ENCODE results near the gene PPP1R7. TPM values are rescaled to one million over a fixed set of nuclear protein-coding genes. Genes with fewer than 3 reads are reported as not detected.

Gene PPP1R7
- total RNA-seq, 2 donors from 2014 or later, result 48.5 to 52.7 TPM

DNA sequence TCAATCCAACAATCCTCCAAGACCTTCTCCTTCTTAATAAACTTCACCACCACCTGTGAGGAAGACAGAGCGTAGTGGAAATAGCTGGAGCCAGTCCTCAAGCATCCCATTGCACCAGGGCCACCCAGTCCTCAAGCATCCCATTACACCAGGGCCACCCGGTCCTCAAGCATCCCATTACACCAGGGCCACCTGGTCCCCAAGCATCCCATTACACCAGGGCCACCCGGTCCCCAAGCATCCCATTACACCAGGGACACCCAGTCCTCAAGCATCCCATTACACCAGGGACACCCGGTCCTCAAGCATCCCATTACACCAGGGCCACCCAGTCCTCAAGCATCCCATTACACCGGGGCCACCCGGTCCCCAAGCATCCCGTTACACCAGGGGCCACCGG lies 34.9 kb upstream of the PPP1R7 start:
- no peaks in the 10 kb centered on the region for H3K9me3 ChIP-seq (ENCODE audit: control insufficient read depth, low read length)
- DNase-seq, result no peak
- no peak overlapping the region for H3K9ac ChIP-seq (ENCODE audit: extremely low read depth, low read length, poor library complexity, severe bottlenecking)
- no peaks in the 10 kb centered on the region for H3K27me3 Mint-ChIP-seq (ENCODE audit: insufficient read depth)
- H3K27ac Mint-ChIP-seq, result no peak overlapping the region
- H3K4me3 Mint-ChIP-seq, result no peak overlapping the region
- no peak overlapping the region for H3K27ac ChIP-seq (ENCODE audit: low read depth, low read length)
- TF ChIP-seq, protein P1, sequence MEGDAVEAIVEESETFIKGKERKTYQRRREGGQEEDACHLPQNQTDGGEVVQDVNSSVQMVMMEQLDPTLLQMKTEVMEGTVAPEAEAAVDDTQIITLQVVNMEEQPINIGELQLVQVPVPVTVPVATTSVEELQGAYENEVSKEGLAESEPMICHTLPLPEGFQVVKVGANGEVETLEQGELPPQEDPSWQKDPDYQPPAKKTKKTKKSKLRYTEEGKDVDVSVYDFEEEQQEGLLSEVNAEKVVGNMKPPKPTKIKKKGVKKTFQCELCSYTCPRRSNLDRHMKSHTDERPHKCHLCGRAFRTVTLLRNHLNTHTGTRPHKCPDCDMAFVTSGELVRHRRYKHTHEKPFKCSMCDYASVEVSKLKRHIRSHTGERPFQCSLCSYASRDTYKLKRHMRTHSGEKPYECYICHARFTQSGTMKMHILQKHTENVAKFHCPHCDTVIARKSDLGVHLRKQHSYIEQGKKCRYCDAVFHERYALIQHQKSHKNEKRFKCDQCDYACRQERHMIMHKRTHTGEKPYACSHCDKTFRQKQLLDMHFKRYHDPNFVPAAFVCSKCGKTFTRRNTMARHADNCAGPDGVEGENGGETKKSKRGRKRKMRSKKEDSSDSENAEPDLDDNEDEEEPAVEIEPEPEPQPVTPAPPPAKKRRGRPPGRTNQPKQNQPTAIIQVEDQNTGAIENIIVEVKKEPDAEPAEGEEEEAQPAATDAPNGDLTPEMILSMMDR (conservative IDR thresholded peaks at IDR 0.05), result no peak
- H3K4me1 ChIP-seq (ENCODE audit: control insufficient read depth, insufficient read depth, low read length), result no peaks in the 10 kb centered on the region
- no peak overlapping the region for H3K4me3 ChIP-seq (ENCODE audit: low read length)
- peaks cover under 1% of the 10 kb centered on the region for H3K9me3 Mint-ChIP-seq
- WGBS, 2 experiments (ENCODE audit: insufficient coverage in 1 of 2, insufficient read length in 1 of 2), result 92 to 95% methylated on average over 2 to 8 of the region's 8 CpGs
- no peaks in the 10 kb centered on the region for H3K27me3 ChIP-seq (ENCODE audit: control insufficient read depth, insufficient read depth, low read length, poor library complexity, severe bottlenecking)
- H3K36me3 Mint-ChIP-seq (ENCODE audit: low read depth), result peaks cover 32% of the 10 kb centered on the region
- H3K4me1 Mint-ChIP-seq, result no peaks in the 10 kb centered on the region
- peaks cover 19% of the 10 kb centered on the region for H3K36me3 ChIP-seq (ENCODE audit: control insufficient read depth, insufficient read depth, low read length)

DNA sequence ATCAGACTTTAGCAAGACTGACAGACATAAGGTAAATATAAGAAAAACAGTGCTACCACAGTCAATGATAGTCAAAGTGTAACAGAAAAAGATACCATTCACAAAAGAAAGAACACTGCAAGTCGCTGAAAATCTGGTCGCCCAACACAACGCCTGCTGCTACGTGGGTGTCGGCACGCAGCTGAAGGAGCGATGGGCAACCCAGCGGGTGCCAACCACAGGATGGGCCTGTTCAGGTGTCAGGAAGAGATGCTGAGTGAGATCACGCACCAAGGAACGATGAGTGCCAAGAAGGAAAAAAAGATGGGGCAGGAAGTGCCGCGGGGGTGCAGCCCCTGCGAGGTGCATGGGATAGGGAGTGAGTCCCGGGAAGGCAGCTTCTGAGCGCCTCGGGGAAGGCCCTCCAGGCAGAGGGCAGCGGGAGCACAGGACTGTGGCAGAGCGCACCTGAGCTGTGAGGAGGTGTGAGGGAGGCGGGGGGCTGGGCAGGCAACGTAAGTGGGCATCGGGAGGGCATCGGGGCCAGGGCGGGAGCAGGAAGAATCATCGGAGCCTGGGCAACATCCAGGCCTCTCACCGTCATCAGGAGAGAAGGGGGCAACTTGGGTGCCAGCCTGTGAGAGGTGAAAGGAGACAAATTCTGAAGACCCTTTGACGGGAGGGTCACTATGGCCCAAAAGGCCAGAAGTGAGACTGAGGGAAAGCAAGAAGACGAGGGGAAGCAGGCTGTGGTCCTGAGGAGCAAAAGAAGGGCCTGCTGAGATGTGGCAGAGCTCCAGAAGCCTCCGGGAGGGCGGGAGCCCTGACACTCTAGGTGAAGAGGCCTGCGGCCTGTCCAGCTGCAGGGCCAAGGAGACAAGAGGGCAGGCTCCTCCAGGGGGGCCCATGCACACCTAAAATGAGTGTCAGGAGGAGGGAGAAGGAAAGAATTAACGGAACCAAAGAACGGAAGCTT lies 33.4 kb upstream of the PPP1R7 start:
- Histone ChIP-seq H3K27ac (ENCODE audit: low read depth, low read length) (no peak overlapping the region), H3K36me3 (ENCODE audit: control insufficient read depth, insufficient read depth, low read length) (peaks cover 33% of the 10 kb centered on the region), H3K27me3 (ENCODE audit: control insufficient read depth, insufficient read depth, low read length, poor library complexity, severe bottlenecking) (no peaks in the 10 kb centered on the region), H3K4me3 (ENCODE audit: low read length) (no peak overlapping the region), H3K9me3 (ENCODE audit: control insufficient read depth, low read length) (peaks cover 6% of the 10 kb centered on the region), H3K9ac (ENCODE audit: extremely low read depth, low read length, poor library complexity, severe bottlenecking) (no peak overlapping the region), H3K4me1 (ENCODE audit: control insufficient read depth, insufficient read depth, low read length) (no peaks in the 10 kb centered on the region)
- Mint-ChIP-seq H3K9me3 (peaks cover 6% of the 10 kb centered on the region), H3K27me3 (ENCODE audit: insufficient read depth) (no peaks in the 10 kb centered on the region), H3K4me1 (no peaks in the 10 kb centered on the region), H3K27ac (no peak overlapping the region), H3K4me3 (no peak overlapping the region), H3K36me3 (ENCODE audit: low read depth) (peaks cover 40% of the 10 kb centered on the region)
- WGBS, 2 experiments (ENCODE audit: insufficient coverage in 1 of 2, insufficient read length in 1 of 2), result 90 to 95% methylated on average over 24 to 32 of the region's 32 CpGs
- DNase-seq, result no peak
- TF ChIP-seq, protein P1 (conservative IDR thresholded peaks at IDR 0.05), result no peak

DNA sequence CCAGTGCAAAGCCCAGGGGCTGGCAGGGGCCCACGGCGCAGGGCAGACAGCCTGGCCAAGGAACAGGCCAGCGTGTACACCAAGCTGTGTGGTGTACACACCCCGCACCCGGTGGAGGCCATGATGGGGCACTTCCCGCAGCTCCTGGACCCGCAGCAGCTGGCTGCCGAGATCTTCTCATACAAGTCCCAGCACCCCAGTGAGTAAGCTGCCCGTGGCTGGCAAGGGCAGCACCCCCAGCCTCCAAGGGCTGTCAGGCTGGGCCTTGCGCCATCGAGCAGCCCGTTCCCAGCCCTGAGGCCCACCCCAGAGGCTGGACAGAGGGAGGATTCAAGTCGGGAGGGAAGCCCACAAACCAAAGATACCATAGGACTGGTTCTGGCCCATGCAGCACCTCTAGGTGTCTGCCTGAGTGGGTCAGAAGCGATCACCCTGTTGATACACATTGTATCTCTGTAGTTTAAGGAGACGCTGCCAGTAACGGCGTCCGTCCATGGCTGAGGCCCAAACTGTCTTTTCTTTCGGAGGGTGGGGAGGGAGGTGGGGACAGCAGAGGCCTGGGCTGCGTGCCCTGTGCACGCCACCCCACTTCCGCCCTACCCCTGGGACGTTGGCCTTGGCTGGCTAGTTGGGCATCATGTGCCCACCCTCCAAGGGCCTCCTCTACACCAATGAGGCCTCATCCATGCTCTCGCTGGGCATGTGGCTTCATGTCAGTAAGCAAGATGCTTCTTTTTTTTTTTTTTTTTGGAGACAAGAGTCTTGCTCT lies 31.3 kb upstream of the PPP1R7 start:
- Histone ChIP-seq H3K9me3 (ENCODE audit: control insufficient read depth, low read length) (peaks cover 6% of the 10 kb centered on the region), H3K4me1 (ENCODE audit: control insufficient read depth, insufficient read depth, low read length) (no peaks in the 10 kb centered on the region), H3K36me3 (ENCODE audit: control insufficient read depth, insufficient read depth, low read length) (peaks cover 25% of the 10 kb centered on the region), H3K27me3 (ENCODE audit: control insufficient read depth, insufficient read depth, low read length, poor library complexity, severe bottlenecking) (no peaks in the 10 kb centered on the region), H3K27ac (ENCODE audit: low read depth, low read length) (no peak overlapping the region), H3K9ac (ENCODE audit: extremely low read depth, low read length, poor library complexity, severe bottlenecking) (no peak overlapping the region), H3K4me3 (ENCODE audit: low read length) (no peak overlapping the region)
- Mint-ChIP-seq H3K9me3 (peaks cover 6% of the 10 kb centered on the region), H3K27me3 (ENCODE audit: insufficient read depth) (no peaks in the 10 kb centered on the region), H3K4me3 (no peak overlapping the region), H3K4me1 (no peaks in the 10 kb centered on the region), H3K36me3 (ENCODE audit: low read depth) (peaks cover 44% of the 10 kb centered on the region), H3K27ac (no peak overlapping the region)
- no peak for DNase-seq
- 92% methylated on average over 11 to 23 of the region's 24 CpGs for WGBS, 2 experiments (ENCODE audit: insufficient coverage in 1 of 2, insufficient read length in 1 of 2)
- TF ChIP-seq, protein P1 (conservative IDR thresholded peaks at IDR 0.05), result no peak

All from endodermal cell (in vitro differentiated cells).